ENCODE results near the gene RNF167. TPM values are rescaled to one million over a fixed set of nuclear protein-coding genes. Genes with fewer than 3 reads are reported as not detected.

Gene RNF167
- total RNA-seq (2012; rRNA removed) (13.1 and 13.3 TPM in 2 replicates), polyA plus RNA-seq (2012; rRNA removed) (79.5 and 83.6 TPM in 2 replicates), Bru-seq, nascent RNA (percentile 68 among the genes with signal in this experiment), BruChase-seq, experiment 1, labeled RNA remaining after a 6-hour chase (percentile 78 among the genes with signal in this experiment), BruChase-seq, experiment 2, labeled RNA remaining after a 2-hour chase (percentile 64 among the genes with signal in this experiment)
- 41.9 and 55.4 TPM in 2 replicates for polyA plus RNA-seq (2012; cell fraction: cytosol; rRNA removed)
- 69.1 and 86.3 TPM in 2 replicates for polyA plus RNA-seq (2012; cell fraction: nucleus; rRNA removed; ENCODE audit: low replicate concordance)
- long read RNA-seq, transcript RNF167-201 (10 exons, 1,915 nt), result minor isoform, 6 of 31 reads
- long read RNA-seq, transcript RNF167-211 (9 exons, 1,757 nt), result major isoform, 8 of 31 reads
- long read RNA-seq, partial matches to known transcripts, result 4 of 31 reads
- long read RNA-seq, other reads (novel, unspliced or antisense), result 9 of 31 reads

DNA sequence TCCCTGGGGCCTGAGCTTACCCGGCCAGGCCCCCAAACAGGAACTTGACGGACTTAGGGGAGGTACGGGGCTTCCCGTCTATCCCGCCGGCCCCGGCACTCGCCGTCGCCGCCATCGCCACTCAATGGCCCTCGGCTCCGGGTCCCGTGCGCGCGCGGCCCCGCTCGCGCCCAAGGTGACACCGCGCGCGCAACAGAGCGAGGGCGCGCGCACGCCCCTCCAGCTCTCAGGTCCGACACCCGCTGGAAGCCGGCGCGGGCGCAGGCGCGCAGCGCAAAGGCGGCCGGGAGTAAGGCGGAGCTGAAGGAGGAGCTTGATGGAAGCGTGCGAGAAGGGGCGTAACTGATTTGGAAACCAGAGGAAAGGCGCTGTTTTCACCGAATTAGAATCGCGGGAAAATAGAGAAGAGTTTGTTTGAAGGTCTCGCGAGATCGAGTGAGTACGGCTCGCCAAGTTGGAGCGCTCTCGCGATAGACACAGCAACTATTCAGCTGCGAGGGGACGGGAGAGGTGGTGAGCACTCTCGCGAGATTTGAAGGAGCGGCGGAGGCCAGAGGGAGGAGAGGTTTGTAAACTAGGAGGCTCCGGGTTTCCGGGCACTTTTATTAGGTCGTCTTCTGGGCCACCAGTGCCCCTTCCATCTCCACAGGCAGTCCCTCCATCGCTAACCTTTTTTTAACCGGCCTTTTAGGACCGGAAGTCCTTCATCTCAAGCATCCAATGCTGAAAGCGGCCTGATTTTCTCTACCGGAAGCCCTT is at the start of gene RNF167, which contains the start of gene SLC25A11:
Gene RNF167, plus strand, starts transcription at position 473 of the 759 bp plus-strand sequence. CDS start 642 bp downstream, outside the sequence.
Gene SLC25A11, minus strand, starts transcription at position 251 of the 759 bp plus-strand sequence. Its CDS starts 136 bp downstream, at position 115.
- Histone ChIP-seq H4K8ac (ENCODE audit: low read depth in 2 of 2, low read length in 2 of 2) (peak within 1 kb of the TSS; percentile 82 to 99), H3K9ac (ENCODE audit: low read depth, low read length) (peak within 1 kb of the TSS; percentile 84), H3K9me3 (ENCODE audit: control insufficient read depth, insufficient read depth, low read length) (no peaks in the 10 kb centered on the region), H4K5ac (ENCODE audit: low read depth, low read length) (peak within 1 kb of the TSS; percentile 72), H2AFZ (replicated peaks; ENCODE audit: low read length, poor library complexity) (peak within 1 kb of the TSS; percentile 89), H3K9me1 (ENCODE audit: insufficient read depth, low read length) (peaks cover 15% of the 10 kb centered on the region; the same call in 1 of the 2 replicates), H3K14ac (replicated peaks; ENCODE audit: low read depth, low read length) (peak within 1 kb of the TSS; percentile 92), H3K23ac (ENCODE audit: low read depth, low read length) (peak within 1 kb of the TSS; percentile 99), H2BK20ac (ENCODE audit: low read depth, low read length) (0 out of 2 replicates have a peak within 1 kb of the TSS, but pooled peaks have one; percentile 70), H2BK120ac (ENCODE audit: low read depth, low read length) (peak within 1 kb of the TSS; percentile 85), H4K91ac (ENCODE audit: insufficient read depth, low read depth, low read length) (peak within 1 kb of the TSS; percentile 93), H3K79me1 (ENCODE audit: low read depth in 1 of 2, low read length in 2 of 2) (peaks cover 22 to 61% of the 10 kb centered on the region in 2 experiments; a peak in 3 of 4 replicates), H3K4me1 (ENCODE audit: control insufficient read depth, insufficient read depth, low read length) (peaks cover 13% of the 10 kb centered on the region), H3K4ac (ENCODE audit: low read depth, low read length) (peak within 1 kb of the TSS; percentile 92), H2BK5ac (ENCODE audit: low read depth, low read length, poor library complexity, severe bottlenecking) (peak within 1 kb of the TSS; percentile 55), H2AK5ac (ENCODE audit: low read depth, low read length) (peak within 1 kb of the TSS; percentile 93), H2AK9ac (replicated peaks; ENCODE audit: low read depth, low read length, poor library complexity) (peak within 1 kb of the TSS; percentile 99), H4K20me1 (ENCODE audit: insufficient read depth, low read length) (peaks cover 38% of the 10 kb centered on the region), H3K18ac (ENCODE audit: low read depth, low read length) (peak within 1 kb of the TSS; percentile 36; the same call in 1 of the 2 replicates), H3K36me3 (ENCODE audit: control insufficient read depth, insufficient read depth, low read length) (peaks cover 43% of the 10 kb centered on the region), H3K27me3 (ENCODE audit: control insufficient read depth, insufficient read depth, low read length) (no peaks in the 10 kb centered on the region), H2BK15ac (ENCODE audit: low read depth, low read length) (no peak within 1 kb of the TSS; the same call in 2 of the 3 replicates), H3K27ac (ENCODE audit: insufficient read depth, low read length) (peak within 1 kb of the TSS; percentile 78), H3K56ac (ENCODE audit: extremely low read depth, insufficient read depth, low read length) (peak within 1 kb of the TSS; percentile 90), H3K4me3 (ENCODE audit: insufficient read depth, low read depth, low read length) (peak within 1 kb of the TSS; percentile 68), H3K4me2 (ENCODE audit: low read depth, low read length) (peak within 1 kb of the TSS; percentile 94)
- WGBS, 2 experiments (ENCODE audit: extremely low coverage in 2 of 2, insufficient read length in 1 of 2), result 0% methylated on average over 38 of the region's 72 CpGs; no CpG with 5 or more reads in 1 of the 2 experiments
- ChIA-PET POLR2A (ENCODE audit: unreplicated experiment) (interaction anchor here (0.6 to 2.0 kb wide), 3 partner anchors 9 to 31 kb away, joined by 3 to 14 read pairs (median 3); partner anchors contain the start of gene SPAG7), CTCF (interaction anchor here (0.5 to 1.6 kb wide), 3 partner anchors 27 to 40 kb away, joined by 3 read pairs; partner anchors contain the start of gene SPAG7)
- DNase-seq, result peak; percentile 100
- dilution Hi-C loops (cut with HindIII; ENCODE audit: low sequenced_read_pairs, unreplicated experiment), result no loop called here
- in situ Hi-C loops (cut with MboI; ENCODE audit: low sequenced_read_pairs), result no loop called here
- BruUV-seq (replicated peaks), result no TSS peak
- TF ChIP-seq BHLHE40 (IDR thresholded peaks at IDR 0.05; ENCODE audit: low read depth, low read length) (peak; percentile 95), POLR2A (IDR thresholded peaks at IDR 0.05; ENCODE audit: low read depth, low read length) (peak; percentile 71), MAZ (IDR thresholded peaks at IDR 0.05; ENCODE audit: borderline replicate concordance, low read depth, low read length) (no peak; the same call in 1 of the 2 replicates), MXI1 (IDR thresholded peaks at IDR 0.05; ENCODE audit: borderline replicate concordance, low read depth, low read length) (peak; percentile 72; the same call in 1 of the 2 replicates), CEBPB (IDR thresholded peaks at IDR 0.05; ENCODE audit: low read depth, low read length) (peak; percentile 33)
- peak; percentile 89 for ATAC-seq (ENCODE audit: low read depth)
- intact Hi-C loops (cut with micrococcal nuclease), result loop anchor here (1.0 kb wide), 1 partner anchor 31 kb away; no protein-coding TSS in a partner anchor
